Immature natural killer cell (primary cell): ENCODE data around the gene GRIK3. TPM values are rescaled to one million over a fixed set of nuclear protein-coding genes. Genes with fewer than 3 reads are reported as not detected.

Experiments used
- DNase-seq, 3 donors: peaks; one replicate each; pipeline ENCODE4 v3.0.0; 2022; ENCODE audit warnings: mixed read lengths in 1 of 3
- H3K27ac Mint-ChIP-seq, 6 donors: one replicate each; pipeline ENCODE4 v1.8.0; 2020; ENCODE audit warnings: mixed read lengths in 6 of 6, mild to moderate bottlenecking in 5 of 6, inconsistent platforms in 4 of 6, moderate library complexity in 3 of 6
- H3K27me3 Mint-ChIP-seq, 3 donors: one replicate each; pipeline ENCODE4 v1.8.0; 2020 to 2021; ENCODE audit warnings: low read depth in 3 of 3, mild to moderate bottlenecking in 3 of 3, mixed read lengths in 3 of 3, moderate library complexity in 3 of 3, inconsistent platforms in 1 of 3
- H3K36me3 Mint-ChIP-seq, 3 donors: one replicate each; pipeline ENCODE4 v1.8.0; 2020; ENCODE audit warnings: mixed read lengths in 3 of 3, inconsistent platforms in 2 of 3, mild to moderate bottlenecking in 2 of 3
- H3K4me1 Mint-ChIP-seq, 2 donors: one replicate each; pipeline ENCODE4 v1.8.0; 2020; ENCODE audit warnings: inconsistent platforms in 2 of 2, mild to moderate bottlenecking in 2 of 2, mixed read lengths in 2 of 2, moderate library complexity in 1 of 2
- H3K4me3 Mint-ChIP-seq, 5 donors: one replicate each; pipeline ENCODE4 v1.8.0; 2020; ENCODE audit warnings: mild to moderate bottlenecking in 5 of 5, mixed read lengths in 5 of 5, inconsistent platforms in 3 of 5, moderate library complexity in 3 of 5
- H3K9me3 Mint-ChIP-seq, 6 donors: one replicate each; pipeline ENCODE4 v1.8.0; 2020; ENCODE audit warnings: mild to moderate bottlenecking in 6 of 6, mixed read lengths in 6 of 6, inconsistent platforms in 4 of 6, moderate library complexity in 3 of 6
- polyA plus RNA-seq, 3 donors: library from polyadenylated mRNA; unstranded; fragments of 300-500 nt; fragmentation: Illumina TruSeq; gene quantifications; one replicate each; pipeline ENCODE4 v1.2.3, GENCODE V29; 2021

Gene GRIK3
- polyA plus RNA-seq, 3 donors from 2014 or later, result not detected

DNA sequence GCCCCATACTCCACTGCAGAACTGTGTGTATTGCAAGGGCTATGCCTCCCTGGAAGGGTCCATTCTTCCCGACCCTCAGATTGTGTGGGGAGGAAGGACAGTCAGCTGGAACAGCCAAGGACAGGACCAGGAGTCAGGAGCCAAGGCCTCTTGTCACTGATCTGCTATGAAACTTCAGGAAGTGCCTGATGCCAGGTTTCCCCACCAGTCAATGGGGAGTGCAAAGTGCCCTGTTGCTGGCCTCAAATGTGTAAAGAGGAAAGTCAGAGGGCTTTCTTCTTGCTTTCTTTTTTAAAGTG, 168.8 kb downstream of the GRIK3 start:
- H3K4me1 Mint-ChIP-seq, result no peaks in the 10 kb centered on the region
- H3K36me3 Mint-ChIP-seq, result no peaks in the 10 kb centered on the region
- no peaks in the 10 kb centered on the region for H3K9me3 Mint-ChIP-seq
- no peak overlapping the region for H3K27ac Mint-ChIP-seq
- peaks cover 2 to 5% (median 2%) of the 10 kb centered on the region in 3 donors for H3K27me3 Mint-ChIP-seq
- DNase-seq, result no peak
- H3K4me3 Mint-ChIP-seq, result no peak overlapping the region

DNA sequence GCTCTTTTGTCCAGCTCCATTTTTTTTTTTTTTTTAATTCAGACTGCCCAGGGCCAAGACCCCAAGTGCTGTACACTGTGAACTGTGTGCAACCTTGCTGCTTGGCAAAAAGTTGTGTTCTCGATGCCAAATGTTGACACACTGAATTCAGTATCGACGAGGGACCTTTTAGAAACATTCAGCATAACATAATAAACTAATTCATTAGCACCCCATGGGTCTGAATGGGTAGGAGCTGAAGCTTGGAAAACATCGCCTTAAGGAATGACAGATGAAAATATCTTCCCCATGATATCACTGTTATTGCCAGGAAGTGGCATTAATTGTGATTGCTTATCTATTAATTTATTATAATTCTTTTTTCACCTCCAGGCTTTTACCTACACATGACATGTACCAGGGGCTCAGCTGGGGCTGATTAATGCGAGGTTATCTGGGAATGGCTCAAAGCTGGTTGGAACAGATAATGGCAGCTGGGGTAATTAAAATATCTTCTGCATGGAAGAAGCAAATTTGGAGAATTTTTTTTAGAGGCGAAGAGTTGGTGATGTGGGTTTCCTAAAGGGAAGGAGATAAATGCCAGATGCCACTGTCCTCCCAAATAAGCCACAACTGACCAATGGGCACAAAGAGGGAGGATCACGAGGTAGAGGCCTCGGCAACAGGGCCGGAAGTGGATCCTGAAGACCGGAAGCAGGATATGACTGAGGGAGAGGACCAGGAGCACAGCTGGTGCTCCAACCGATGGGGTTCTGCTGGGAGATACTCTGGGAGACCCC, 169.3 kb downstream of the GRIK3 start:
- H3K4me3 Mint-ChIP-seq, result no peak overlapping the region
- no peak for DNase-seq
- no peaks in the 10 kb centered on the region for H3K36me3 Mint-ChIP-seq
- peaks cover 2 to 5% (median 2%) of the 10 kb centered on the region in 3 donors for H3K27me3 Mint-ChIP-seq
- H3K27ac Mint-ChIP-seq, result no peak overlapping the region
- no peaks in the 10 kb centered on the region for H3K9me3 Mint-ChIP-seq
- H3K4me1 Mint-ChIP-seq, result no peaks in the 10 kb centered on the region

DNA sequence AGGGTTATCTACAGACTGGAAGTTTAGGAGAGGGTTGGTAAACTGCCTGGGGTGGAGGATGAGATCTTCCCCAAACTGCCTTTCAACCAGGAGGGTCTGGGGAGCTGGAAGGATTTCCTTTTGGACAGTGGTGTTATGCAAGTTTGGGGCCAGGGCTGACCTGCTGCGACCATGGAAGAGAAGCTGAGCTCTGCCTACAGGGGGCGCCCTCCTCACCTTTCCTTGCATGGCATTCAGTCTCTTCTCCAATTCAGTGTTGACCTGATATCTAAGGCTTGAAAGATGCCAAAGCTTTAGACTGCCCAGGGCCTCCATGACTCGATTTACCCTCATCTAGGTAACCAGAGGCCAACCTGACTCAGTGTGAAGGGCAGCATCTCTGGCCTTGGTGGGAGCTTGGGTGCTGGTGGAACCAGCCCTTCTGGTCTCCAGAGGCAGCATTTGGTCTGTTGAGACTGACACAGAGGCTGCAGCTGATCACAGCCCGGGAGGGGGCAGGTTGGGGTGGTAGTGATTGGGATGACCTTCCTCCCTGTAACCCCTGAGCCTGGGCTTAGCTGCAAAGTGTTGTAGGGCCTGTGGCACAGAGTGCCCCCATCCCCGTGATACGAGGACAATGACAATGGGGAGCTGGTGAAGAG, 170.0 kb downstream of the GRIK3 start:
- DNase-seq, result no peak
- Mint-ChIP-seq H3K4me3 (no peak overlapping the region), H3K36me3 (no peaks in the 10 kb centered on the region), H3K27ac (no peak overlapping the region), H3K4me1 (no peaks in the 10 kb centered on the region), H3K27me3 (peaks cover 2 to 3% (median 2%) of the 10 kb centered on the region in 3 donors), H3K9me3 (no peaks in the 10 kb centered on the region)

DNA sequence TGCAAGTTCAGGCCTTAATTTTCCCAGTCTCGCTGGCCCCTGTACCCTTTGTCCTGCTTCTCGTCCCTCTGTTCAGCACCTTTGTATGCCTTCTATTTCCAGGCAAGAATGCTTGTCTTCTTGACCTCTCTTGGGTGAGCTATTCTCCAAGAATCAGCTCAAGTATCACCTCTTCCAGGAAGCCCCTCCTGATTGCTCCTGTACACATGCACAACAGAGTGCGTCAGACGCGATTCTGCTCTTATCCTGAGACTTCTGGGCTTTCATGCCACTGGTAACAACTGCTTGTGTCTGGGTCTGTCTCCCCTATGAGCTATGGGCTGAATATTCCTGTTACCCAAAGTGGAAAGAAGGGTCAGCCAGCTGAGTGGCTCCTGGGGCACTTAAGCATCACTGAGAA, 170.8 kb downstream of the GRIK3 start:
- Mint-ChIP-seq H3K27ac (no peak overlapping the region), H3K4me1 (no peaks in the 10 kb centered on the region), H3K36me3 (no peaks in the 10 kb centered on the region), H3K9me3 (no peaks in the 10 kb centered on the region), H3K4me3 (no peak overlapping the region), H3K27me3 (peaks cover 0 to 3% (median 2%) of the 10 kb centered on the region in 3 donors)
- no peak for DNase-seq

DNA sequence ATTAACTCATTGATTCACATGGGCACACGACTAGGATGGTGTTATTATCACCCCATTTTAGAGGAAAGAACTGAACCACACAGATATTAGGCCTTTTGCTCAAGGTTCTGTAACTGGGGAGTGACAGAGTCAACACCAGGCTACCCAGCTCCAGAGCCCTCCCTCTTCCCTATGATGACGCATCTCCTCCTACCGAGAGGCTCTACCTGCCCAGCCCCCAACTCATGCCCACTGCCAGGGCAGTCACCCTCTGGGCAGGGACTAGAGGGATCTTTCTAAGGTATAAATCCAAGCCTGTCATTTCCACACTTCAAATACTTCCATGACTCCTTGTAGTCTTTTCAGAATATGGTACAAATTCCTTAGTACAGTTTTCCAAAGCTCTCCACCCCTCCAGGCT, 171.3 kb downstream of the GRIK3 start:
- Mint-ChIP-seq H3K36me3 (no peaks in the 10 kb centered on the region), H3K27me3 (peaks cover 0 to 3% (median 2%) of the 10 kb centered on the region in 3 donors), H3K4me1 (no peaks in the 10 kb centered on the region), H3K27ac (no peak overlapping the region), H3K4me3 (no peak overlapping the region), H3K9me3 (no peaks in the 10 kb centered on the region)
- DNase-seq, result no peak

DNA sequence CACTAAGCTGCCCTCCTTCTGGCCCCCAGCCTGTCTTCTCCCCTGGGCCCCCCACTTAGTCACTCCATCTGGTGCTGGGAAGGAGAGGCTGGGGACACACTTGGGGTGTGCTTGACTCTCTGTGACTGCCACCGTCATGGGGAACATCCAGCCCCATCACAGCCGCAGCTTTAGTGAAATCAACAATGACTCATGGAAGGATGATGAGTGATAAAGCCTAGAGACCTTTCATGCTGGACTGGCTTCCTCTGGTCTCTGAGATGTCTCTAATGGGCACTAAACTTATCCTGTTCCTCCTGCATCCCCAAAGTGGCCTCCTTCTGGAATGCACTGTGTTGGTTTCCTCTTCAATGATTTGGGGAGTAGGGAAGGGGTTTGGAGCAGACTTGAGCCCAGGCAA, 172.9 kb downstream of the GRIK3 start:
- Mint-ChIP-seq H3K27me3 (peaks cover 0 to 3% (median 0%) of the 10 kb centered on the region in 3 donors), H3K36me3 (no peaks in the 10 kb centered on the region), H3K4me3 (no peak overlapping the region), H3K4me1 (no peaks in the 10 kb centered on the region), H3K9me3 (no peaks in the 10 kb centered on the region), H3K27ac (no peak overlapping the region)
- DNase-seq, result no peak

DNA sequence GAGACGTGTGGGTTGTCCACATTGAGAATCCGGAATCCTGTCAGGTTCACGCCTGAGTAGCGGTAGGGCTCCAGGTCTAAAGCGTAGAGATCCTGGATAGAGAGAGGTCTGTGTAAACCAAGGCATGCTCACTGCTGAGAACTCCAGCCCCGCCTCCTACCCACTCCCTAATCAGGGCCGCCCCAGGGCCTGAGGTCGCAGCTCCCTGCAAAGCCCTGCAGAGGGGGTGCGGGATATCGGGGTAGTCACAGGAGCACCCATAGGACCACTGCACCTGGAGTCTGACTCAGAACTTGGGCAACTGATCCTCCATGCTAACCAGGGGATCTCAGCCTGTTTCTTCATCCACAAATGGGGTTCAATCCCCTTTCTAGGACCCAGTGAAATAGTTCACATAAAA, 174.4 kb downstream of the GRIK3 start:
- no peaks in the 10 kb centered on the region for H3K9me3 Mint-ChIP-seq
- H3K4me3 Mint-ChIP-seq, result no peak overlapping the region
- peaks cover 0 to 2% (median 0%) of the 10 kb centered on the region in 3 donors for H3K27me3 Mint-ChIP-seq
- no peak overlapping the region for H3K27ac Mint-ChIP-seq
- H3K4me1 Mint-ChIP-seq, result no peaks in the 10 kb centered on the region
- no peak for DNase-seq
- no peaks in the 10 kb centered on the region for H3K36me3 Mint-ChIP-seq

DNA sequence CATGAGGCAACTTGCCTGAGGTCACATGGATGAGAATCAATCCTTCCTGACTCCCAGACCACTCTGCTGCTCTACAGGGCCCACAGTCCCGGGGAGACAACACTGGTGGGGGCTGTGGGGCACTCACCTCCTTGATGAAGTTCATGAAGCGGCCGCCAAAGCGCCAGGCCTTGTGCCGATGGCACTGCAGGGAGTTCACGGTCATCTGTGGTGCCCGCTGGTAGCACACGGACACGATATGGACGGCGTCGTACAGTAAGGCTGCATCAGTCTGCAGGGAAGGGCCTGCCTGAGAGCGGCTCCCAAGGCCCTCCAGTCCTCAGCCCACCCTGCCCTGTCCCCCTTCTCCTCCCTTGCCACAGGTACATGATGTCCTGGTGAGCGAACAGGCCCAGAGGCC, 175.3 kb downstream of the GRIK3 start:
- no peak for DNase-seq
- no peak overlapping the region for H3K4me3 Mint-ChIP-seq
- H3K36me3 Mint-ChIP-seq, result no peaks in the 10 kb centered on the region
- H3K4me1 Mint-ChIP-seq, result no peaks in the 10 kb centered on the region
- H3K27me3 Mint-ChIP-seq, result peaks cover 0 to 2% (median 0%) of the 10 kb centered on the region in 3 donors
- H3K9me3 Mint-ChIP-seq, result no peaks in the 10 kb centered on the region
- H3K27ac Mint-ChIP-seq, result no peak overlapping the region

DNA sequence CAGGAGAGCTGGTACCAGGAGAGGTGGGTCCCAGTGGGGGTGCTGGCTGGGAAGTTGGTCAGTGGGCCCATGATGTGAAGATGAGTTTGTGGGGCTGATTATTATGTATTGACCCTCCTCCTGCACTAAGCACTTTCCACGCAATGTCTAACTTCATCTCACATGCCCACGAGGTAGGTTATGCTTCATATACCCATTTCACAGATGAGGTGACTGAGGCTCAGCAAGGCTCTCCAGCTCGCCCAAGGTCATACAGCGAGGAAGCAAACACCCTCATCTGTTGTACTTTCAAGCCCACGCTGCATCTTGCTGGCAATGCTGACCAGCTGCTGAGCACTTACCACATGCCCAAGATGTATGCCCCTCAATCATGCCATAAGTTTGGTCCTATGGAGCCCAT, 175.8 kb downstream of the GRIK3 start:
- no peaks in the 10 kb centered on the region for H3K4me1 Mint-ChIP-seq
- H3K9me3 Mint-ChIP-seq, result no peaks in the 10 kb centered on the region
- H3K27me3 Mint-ChIP-seq, result peaks cover 0 to 2% (median 0%) of the 10 kb centered on the region in 3 donors
- no peak for DNase-seq
- H3K4me3 Mint-ChIP-seq, result no peak overlapping the region
- no peaks in the 10 kb centered on the region for H3K36me3 Mint-ChIP-seq
- no peak overlapping the region for H3K27ac Mint-ChIP-seq

DNA sequence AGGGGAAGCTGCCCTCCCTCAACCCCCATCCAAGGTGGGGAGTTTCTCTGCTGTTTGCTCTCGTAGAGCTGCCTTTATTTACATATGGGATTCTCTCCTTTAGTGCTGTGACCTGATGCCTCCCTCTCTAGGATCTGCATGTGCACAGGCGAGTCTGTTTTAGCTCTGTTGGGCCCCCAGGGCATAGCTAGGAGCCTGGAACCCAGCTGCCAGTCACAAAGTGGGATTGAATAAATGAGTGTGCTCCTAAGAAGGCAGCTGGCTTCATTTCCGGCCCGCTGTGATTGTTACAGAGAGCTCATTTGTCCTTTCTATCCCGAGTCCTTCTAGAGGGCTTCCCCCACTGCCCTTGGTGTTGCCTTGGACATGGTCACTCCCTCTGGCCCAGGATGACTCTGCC, 176.6 kb downstream of the GRIK3 start:
- no peaks in the 10 kb centered on the region for H3K9me3 Mint-ChIP-seq
- no peaks in the 10 kb centered on the region for H3K4me1 Mint-ChIP-seq
- no peak for DNase-seq
- no peak overlapping the region for H3K4me3 Mint-ChIP-seq
- no peak overlapping the region for H3K27ac Mint-ChIP-seq
- H3K27me3 Mint-ChIP-seq, result peaks cover 0 to 2% (median 0%) of the 10 kb centered on the region in 3 donors
- H3K36me3 Mint-ChIP-seq, result no peaks in the 10 kb centered on the region

DNA sequence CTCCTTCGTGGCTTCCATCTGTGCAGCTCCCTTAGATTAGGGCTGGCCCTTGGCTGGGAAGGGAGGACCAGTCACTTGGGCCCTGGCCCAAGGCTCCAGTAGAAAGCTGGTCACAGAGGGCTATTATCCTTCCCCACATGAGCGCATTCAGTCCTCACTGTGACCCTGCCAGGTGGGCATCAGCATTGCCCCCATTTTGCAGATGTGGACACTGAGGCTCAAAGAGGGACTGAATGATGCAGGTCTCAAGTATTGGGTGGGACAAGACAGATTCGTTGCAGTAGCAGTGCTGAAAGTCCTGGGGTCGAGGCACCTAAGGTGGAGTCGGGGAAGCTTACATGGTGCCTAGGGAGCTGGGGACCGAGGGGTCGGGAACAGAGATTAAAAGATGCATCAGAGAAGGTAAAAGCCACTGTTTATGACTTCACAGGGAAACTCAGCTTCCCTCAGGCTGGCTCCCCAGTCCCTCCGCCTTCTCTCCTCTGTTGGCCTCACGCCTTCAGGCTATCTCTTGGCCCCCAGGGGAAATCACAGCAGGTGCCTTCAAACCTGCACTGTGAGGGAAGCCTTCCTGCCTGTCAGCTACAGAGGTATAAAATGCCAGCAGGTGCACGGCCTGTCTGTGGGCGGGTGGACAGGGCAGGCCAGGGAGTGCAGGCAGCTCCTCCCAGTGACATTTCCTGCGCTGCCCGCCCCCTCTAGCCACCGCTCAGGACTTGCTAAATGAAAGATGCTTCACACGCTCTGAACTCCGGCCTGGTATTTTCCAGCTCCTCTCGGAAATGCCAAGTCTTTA, 178.4 kb downstream of the GRIK3 start:
- H3K4me1 Mint-ChIP-seq, result no peaks in the 10 kb centered on the region
- H3K27ac Mint-ChIP-seq, result no peak overlapping the region
- H3K27me3 Mint-ChIP-seq, result peaks cover 0 to 3% (median 2%) of the 10 kb centered on the region in 3 donors
- no peak overlapping the region for H3K4me3 Mint-ChIP-seq
- no peaks in the 10 kb centered on the region for H3K9me3 Mint-ChIP-seq
- H3K36me3 Mint-ChIP-seq, result no peaks in the 10 kb centered on the region
- no peak for DNase-seq

DNA sequence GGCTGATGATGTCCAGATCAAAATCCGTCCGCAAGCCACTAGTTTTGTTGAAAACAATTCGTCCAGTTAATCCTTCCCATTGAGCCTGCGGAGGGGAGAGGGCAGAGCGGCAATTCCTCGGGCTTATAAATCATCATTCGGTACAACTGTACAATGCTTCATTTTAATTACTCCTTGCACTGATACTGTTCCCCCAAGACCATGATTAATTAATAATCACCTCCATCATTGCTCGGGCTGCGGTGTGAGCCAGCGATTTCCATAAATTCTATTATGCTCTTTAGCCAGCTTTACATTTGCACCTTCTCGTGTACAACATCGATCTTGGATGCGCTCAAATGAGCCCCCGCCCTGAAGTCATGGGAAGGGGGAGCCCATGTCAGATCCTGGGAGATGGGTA, 180.7 kb downstream of the GRIK3 start:
- no peaks in the 10 kb centered on the region for H3K4me1 Mint-ChIP-seq
- H3K27ac Mint-ChIP-seq, result no peak overlapping the region
- peaks cover 0 to 5% (median 3%) of the 10 kb centered on the region in 3 donors for H3K27me3 Mint-ChIP-seq
- DNase-seq, result no peak
- no peaks in the 10 kb centered on the region for H3K36me3 Mint-ChIP-seq
- no peak overlapping the region for H3K4me3 Mint-ChIP-seq
- H3K9me3 Mint-ChIP-seq, result no peaks in the 10 kb centered on the region

DNA sequence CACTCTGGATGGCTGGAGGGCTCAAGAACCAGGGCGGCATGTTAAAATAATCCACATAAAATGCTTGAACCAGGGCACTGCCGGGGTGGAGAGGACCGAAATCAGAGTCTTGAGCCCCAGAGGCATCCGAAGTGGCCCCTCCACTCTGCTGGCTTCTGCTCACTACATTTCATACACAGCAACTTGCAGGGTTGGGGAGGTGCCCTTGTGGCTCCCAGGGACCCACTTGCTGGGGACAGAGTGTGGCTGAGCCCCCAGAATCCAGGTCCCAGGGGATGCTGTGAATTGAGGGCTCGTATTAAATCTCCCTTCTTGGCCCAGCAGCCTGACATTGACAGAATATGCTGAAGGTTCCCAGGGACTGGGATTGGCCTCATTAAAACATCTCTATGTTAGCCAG, 181.7 kb downstream of the GRIK3 start:
- H3K27me3 Mint-ChIP-seq, result peaks cover 0 to 9% (median 3%) of the 10 kb centered on the region in 3 donors
- no peak for DNase-seq
- H3K4me1 Mint-ChIP-seq, result no peaks in the 10 kb centered on the region
- no peak overlapping the region for H3K27ac Mint-ChIP-seq
- no peak overlapping the region for H3K4me3 Mint-ChIP-seq
- no peaks in the 10 kb centered on the region for H3K9me3 Mint-ChIP-seq
- H3K36me3 Mint-ChIP-seq, result no peaks in the 10 kb centered on the region

DNA sequence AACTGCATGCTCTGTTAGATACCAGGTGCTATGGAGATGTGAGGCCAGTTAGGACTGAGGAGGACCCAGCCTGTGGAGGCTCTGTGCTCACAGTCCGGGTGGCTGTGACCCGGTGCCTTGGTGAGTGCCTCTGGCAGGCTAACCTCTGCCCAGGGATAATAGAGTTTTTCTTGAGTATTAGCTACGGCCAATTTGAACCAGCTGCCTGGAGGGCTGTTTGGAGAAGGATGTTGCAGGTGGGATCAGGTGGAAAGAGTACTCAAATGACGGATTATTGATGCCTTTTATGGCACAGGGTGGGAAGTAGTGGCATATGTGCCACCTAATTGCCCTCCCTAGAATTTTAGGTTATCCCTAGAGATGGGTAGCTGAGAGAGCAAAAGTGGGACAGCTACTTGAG, 182.7 kb downstream of the GRIK3 start:
- no peaks in the 10 kb centered on the region for H3K9me3 Mint-ChIP-seq
- no peak overlapping the region for H3K27ac Mint-ChIP-seq
- no peaks in the 10 kb centered on the region for H3K4me1 Mint-ChIP-seq
- no peak overlapping the region for H3K4me3 Mint-ChIP-seq
- DNase-seq, result no peak
- H3K36me3 Mint-ChIP-seq, result no peaks in the 10 kb centered on the region
- peaks cover 0 to 9% (median 3%) of the 10 kb centered on the region in 3 donors for H3K27me3 Mint-ChIP-seq
